Stimulated activated CD8-positive, alpha-beta memory T cell treated with anti-CD3 and anti-CD28 coated beads, Interleukin-12 subunit alpha, Interleukin-12 subunit beta, amount 100 ng/mL, for 1 hour (primary cell): ENCODE data around the gene RNU5D-1.
A peak's percentile ranks its signal among the peaks of the same experiment; 100 is the strongest.
"Not testable (repeated sequence)": the region's sequence is repeated elsewhere in the genome, so short reads cannot be mapped to it uniquely, and the experiment has no call there.

Experiments used
- DNase-seq: peaks from one replicate; pipeline ENCODE4 v3.0.0-alpha.2; 2020; ENCODE audit warnings: low read depth

Gene RNU5D-1

GRCh38 chr1:44730741-44731512 is at the start of gene RNU5D-1:
Gene RNU5D-1, minus strand, starts transcription at chr1:44731170.
- peak; percentile 93 for DNase-seq

GRCh38 chr1:44780583-44781121 is 49.7 kb upstream of the RNU5D-1 start:
- no peak for DNase-seq

- no peak for DNase-seq
Observed at GRCh38 chr1:44778705-44779576, 48.0 kb upstream of the RNU5D-1 start.

DNA sequence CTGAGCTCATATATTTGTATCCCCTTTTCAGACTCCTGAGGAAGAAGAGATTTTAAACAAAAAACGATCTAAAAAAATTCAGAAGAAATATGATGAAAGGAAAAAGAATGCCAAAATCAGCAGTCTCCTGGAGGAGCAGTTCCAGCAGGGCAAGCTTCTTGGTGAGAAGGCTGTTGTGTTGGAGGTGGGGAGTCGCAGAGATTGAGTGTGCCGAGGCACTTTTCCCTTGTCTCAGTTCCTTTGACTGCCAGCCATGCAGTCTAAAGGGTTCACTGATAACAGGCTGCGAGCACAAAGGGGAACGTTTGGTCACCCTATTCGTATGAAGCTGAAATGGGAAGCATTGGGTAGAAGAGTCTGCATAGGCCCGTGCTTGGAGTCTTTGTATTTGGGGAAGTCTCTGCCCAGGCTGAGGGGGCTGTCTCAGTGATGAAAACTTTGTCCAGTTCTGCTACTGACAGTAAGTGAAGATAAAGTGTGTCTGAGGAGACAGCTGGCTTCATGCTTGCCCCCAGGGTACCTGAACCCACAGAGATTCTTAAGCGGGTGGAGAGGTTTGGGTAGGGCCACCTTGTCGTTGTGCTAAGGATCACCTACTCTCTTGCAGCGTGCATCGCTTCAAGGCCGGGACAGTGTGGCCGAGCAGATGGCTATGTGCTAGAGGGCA is 47.1 kb upstream of the RNU5D-1 start:
- no peak for DNase-seq

DNA sequence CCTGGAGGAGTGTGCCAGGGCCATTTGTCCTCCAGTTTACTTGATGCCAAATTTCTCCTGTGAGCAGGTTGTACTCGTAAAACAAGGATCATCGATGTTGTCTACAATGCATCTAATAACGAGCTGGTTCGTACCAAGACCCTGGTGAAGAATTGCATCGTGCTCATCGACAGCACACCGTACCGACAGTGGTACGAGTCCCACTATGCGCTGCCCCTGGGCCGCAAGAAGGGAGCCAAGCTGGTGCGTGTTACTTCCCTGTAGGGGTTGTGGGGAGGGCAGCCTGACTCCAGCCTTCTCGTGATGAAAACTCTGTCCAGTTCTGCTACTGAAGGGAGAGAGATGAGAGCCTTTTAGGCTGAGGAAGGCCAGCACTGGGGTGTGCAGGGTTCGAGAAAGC is 46.6 kb upstream of the RNU5D-1 start:
- DNase-seq = no peak

DNA sequence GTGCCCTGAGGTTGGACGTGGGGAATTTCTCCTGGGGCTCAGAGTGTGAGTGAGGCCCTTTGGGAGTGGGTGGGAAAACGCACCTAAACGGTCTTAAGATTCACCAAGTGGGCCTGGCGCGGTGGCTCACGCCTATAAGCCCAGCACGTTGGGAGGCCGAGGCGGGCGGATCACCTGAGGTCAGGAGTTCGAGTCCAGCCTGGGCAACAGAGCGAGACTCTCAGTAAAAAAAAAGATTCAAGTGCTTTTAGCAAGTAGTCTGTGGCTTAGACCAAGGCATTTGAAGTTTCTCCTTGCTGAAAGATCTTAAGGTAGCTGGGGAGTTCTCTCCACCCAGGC is 45.7 kb upstream of the RNU5D-1 start:
- DNase-seq = no peak

DNA sequence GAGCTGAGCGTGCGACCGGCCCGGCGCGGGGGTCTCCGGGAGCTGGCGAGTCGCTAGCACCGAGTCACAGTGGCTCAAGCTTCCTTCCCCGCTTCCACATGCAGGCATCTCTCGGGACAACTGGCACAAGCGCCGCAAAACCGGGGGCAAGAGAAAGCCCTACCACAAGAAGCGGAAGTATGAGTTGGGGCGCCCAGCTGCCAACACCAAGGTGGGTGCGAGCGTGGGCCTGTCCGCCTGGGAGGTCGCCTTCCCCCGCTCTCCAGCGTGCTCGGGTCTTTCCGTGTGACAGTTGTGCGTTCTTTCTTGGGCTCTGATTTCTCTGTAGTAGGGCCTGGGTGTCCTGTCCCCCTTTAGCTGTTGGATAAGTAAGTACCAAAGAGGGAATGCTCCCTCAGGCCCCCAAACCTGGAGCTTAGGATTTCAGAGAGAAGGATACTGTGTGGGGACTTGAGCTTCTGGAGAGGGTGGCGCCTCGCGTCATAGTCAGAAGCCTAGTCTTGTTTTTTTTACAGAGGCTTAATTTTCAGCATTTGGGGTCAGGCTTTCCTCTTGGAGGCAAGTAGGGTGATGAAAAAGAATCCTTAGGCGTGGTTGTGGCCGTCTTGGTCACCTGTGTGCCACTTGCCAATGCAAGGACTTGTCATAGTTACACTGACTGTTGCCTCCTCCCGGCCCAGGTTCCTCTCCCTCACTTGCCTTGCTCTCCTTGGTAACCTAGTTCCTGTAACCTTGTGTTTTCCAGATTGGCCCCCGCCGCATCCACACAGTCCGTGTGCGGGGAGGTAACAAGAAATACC is 45.2 kb upstream of the RNU5D-1 start:
- no peak for DNase-seq

GRCh38 chr1:44775078-44775929 is 44.3 kb upstream of the RNU5D-1 start, which contains the start of gene RPS8:
Gene RPS8, plus strand, starts transcription at chr1:44775540. Its CDS starts 57 bp downstream, at chr1:44775597.
- DNase-seq = peak; percentile 83

DNA sequence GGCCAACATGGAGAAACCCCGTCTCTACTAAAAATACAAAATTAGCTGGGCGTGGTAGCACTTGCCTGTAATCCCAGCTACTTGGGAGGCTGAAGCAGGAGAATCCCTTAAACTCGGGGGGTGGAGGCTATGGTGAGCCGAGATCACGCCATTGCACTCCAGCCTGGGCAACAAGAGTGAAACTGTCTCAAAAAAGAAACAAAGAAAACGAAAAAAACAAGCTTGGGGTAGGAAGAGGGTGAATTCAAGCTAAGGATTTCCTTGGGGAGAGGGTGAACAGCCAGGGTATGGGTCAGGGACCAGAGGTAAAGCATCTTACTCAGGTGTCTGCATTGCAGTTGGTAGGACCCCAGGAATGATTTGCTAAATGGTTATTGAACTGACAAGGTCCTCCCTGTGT is 35.5 kb upstream of the RNU5D-1 start:
- DNase-seq = not testable (repeated sequence)

- DNase-seq = no peak
Observed at GRCh38 chr1:44760876-44761275, 29.9 kb upstream of the RNU5D-1 start.

DNA sequence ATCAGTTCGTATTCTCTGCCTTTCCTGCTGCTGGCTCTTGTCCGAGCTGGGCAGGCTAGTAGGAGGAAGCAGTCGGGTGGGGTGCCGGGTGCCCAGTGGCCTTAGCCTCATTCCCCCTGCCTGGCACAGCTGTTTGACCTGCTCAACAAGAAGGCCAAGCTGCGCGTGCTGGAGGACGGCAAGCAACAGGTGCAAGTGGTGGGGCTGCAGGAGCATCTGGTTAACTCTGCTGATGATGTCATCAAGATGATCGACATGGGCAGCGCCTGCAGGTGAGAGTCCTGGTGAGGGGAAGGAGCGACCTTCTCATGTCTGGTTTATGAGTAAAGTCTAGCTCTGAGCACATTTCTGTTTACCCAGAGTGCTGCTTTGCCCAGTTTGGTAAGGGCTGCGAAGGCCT is 28.1 kb upstream of the RNU5D-1 start:
- DNase-seq = no peak

DNA sequence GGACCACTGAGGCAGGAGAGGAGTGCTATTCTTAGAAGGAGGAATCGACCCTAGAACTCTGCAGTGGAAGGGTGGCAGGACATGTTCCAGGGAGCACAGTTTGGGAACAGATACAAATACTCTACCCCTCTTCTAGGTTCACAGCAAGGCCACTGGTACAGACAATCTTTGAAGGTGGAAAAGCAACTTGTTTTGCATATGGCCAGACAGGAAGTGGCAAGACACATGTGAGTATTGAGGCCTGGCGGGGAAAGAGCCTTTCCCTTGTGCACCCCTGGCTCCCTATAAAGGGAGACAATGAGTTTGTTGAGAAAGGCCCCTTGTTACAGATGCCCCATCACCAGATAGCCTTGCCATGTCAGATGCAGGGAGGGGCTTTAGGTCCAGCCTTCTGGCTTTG is 26.4 kb upstream of the RNU5D-1 start:
- no peak for DNase-seq

DNA sequence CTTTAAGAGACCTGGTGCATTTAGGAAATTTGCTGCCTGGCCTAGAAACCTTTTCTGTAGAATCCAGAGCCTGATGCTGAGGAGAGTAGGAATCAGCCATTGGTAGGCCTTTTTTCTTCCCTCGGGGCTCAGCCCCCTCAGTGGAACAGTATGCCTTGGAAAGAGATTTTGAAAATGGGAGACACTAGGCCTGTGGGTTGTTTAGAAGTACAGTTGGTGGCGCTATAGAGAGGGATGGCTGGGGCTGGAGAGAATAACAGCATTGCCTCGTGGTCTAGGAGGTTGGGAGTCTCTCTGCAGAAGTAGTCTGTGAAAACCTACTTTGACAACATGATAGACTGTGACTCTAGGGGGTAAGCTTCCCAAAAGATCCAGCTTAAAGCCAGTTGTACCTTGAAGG is 16.9 kb upstream of the RNU5D-1 start:
- no peak for DNase-seq

- DNase-seq = no peak
Observed at GRCh38 chr1:44743211-44743610, 12.2 kb upstream of the RNU5D-1 start.

DNA sequence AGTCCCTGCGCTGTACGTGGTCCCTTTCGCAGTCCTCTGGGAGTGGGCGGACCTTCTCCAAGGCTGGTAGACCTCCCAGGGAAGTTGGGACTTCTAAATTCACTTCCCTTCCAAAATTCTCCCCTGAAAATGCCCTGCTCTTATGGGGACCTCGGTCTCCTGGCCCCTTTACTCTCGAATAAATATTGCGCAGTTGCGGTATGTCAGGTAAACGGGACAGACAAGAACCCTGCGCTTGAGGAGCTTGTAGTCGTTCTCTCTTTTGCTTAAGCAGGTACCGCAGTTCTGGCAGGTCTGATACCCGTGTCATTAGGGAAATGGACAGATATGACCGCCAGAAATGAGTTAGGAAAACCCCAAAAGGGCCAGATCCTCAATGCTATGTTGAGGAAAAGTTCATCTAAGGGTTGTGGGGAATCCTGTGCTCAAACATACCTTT is 9.2 kb upstream of the RNU5D-1 start:
- DNase-seq = no peak

DNA sequence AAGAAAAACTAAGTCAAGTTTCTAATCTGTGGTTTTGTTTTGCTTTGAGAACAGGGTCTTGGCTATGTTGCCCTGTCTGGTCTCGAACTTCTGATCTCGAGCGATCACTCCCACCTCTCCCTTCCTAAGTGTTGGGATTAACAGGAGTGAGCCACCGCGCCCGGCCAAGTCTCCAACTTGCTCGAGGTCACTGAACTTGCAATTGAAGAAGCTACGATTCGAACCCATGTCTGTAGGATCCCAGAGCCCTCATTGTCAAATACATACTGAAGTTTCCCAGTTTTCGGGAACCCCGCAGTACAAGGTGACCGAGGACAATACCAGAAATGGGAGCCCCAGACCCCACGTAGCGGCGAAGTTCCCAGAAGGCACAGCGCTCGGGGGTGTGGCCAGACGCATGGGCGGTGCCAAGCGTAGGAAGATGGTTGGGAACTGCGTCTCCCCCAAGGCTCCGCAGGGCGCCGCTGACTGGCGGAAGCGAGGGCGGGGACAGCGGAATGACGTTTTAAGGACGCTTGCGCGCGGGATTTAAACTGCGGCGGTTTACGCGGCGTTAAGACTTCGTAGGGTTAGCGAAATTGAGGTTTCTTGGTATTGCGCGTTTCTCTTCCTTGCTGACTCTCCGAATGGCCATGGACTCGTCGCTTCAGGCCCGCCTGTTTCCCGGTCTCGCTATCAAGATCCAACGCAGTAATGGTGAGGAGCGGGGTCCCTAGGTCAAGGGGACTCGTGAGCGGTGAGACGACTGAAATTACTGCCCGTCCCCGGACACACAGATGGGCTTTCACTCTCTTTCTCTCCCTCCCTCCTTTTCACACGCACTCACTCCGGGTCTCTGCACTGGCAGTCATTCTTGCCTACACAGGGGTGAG is 8.6 kb upstream of the RNU5D-1 start, which contains the start of gene KIF2C:
Gene KIF2C, plus strand, starts transcription at position 531 of the 872 bp plus-strand sequence. Its CDS starts 96 bp downstream, at position 627.
- DNase-seq = peak; percentile 92

- DNase-seq = not testable (repeated sequence)
Observed at GRCh38 chr1:44738953-44739306, 8.0 kb upstream of the RNU5D-1 start.

DNA sequence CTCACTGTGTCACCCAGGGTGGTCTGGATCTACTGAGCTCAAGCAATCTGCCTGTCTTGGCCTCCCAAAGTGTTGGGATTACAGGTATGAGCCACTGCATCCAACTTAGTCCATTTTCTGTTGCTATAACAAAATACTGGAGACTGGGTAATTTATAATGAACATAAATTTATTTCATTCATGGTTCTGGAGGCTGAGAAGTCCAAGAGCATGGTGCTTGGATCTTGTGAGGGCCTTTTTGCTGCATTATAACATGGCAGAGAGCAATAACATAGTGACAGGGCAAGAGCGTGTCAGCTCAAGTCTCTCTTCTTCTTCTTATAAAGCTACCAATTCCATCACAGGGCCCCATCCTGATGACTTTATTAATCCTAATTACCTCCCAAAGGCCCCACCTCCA is 5.0 kb upstream of the RNU5D-1 start:
- no peak for DNase-seq

DNA sequence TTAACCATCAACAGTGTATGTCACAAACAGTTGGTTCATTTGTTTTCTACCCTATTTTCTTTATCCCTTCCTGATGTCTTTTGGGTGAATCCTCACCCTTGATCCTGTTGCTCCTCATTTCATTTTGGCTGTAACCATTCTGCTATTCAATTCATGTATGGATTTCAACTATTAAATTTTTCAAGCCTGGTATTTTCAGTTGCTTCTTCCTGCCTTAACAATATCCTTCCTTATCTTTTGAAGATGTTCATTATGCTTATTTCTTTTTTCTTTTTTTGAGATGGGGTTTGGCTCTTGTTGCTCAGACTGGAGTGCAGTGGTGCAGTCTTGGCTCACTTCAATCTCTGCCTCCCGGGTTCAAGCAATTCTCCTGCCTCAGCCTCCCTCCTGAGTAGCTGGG is 2.8 kb upstream of the RNU5D-1 start:
- DNase-seq = no peak

DNA sequence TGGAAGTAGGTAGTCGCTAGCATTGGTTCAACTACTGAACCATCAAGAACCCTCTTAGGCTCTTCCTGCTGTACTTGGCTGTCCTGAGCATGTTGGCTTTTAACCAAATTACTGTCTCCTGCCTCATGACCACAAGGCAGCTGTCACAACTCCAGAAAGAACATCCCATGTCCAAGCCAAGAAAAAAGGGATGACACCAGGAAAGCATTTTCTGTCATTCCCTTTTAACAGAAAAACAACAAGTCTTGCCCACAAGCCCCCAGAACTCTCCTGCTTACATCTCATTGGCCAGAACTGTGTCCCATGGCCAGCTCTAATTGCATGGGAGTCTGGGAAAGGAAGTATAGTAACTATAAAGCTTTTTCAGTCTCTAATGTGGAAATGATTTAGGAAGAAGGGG is 2.4 kb upstream of the RNU5D-1 start:
- DNase-seq = no peak
